KG1 (cell line): ENCODE results near the gene MTFP1.
"Not testable (repeated sequence)": the region's sequence is repeated elsewhere in the genome, so short reads cannot be mapped to it uniquely, and the experiment has no call there.

ENCODE experiments used
- DNase-seq: peaks from one replicate; lab custom pipeline; 2025; lab: John Stamatoyannopoulos, UW

Gene MTFP1

GRCh38 chr22:30426388-30427353 lies 1.1 kb downstream of the MTFP1 start:
- DNase-seq: peak; percentile 87

GRCh38 chr22:30427871-30428270 lies 2.3 kb downstream of the MTFP1 start:
- DNase-seq: no peak

- DNase-seq: no peak
These were observed 4.3 kb downstream of the MTFP1 start for GRCh38 chr22:30429887-30430286.

GRCh38 chr22:30430933-30431332 lies 5.4 kb downstream of the MTFP1 start:
- DNase-seq: no peak

GRCh38 chr22:30432096-30432495 lies 6.5 kb downstream of the MTFP1 start:
- no peak for DNase-seq

- no peak for DNase-seq
These were observed 7.0 kb downstream of the MTFP1 start for GRCh38 chr22:30432520-30432919.

- DNase-seq: no peak
These were observed 7.7 kb downstream of the MTFP1 start for GRCh38 chr22:30433227-30433626.

GRCh38 chr22:30433773-30434172 lies 8.2 kb downstream of the MTFP1 start:
- no peak for DNase-seq

GRCh38 chr22:30434843-30435242 lies 9.3 kb downstream of the MTFP1 start:
- DNase-seq: no peak

- peak; percentile 49 for DNase-seq
These were observed 10.1 kb downstream of the MTFP1 start for GRCh38 chr22:30435674-30436126.

- DNase-seq: no peak
These were observed 10.6 kb downstream of the MTFP1 start for GRCh38 chr22:30436196-30436595.

- DNase-seq: no peak
These were observed 13.0 kb downstream of the MTFP1 start for GRCh38 chr22:30438559-30438958.

GRCh38 chr22:30439226-30439625 lies 13.7 kb downstream of the MTFP1 start:
- DNase-seq: no peak

GRCh38 chr22:30439836-30440235 lies 14.3 kb downstream of the MTFP1 start:
- no peak for DNase-seq

GRCh38 chr22:30441088-30441487 lies 15.5 kb downstream of the MTFP1 start:
- no peak for DNase-seq

GRCh38 chr22:30444632-30445437 lies 19.3 kb downstream of the MTFP1 start:
- peak; percentile 6 for DNase-seq

- DNase-seq: no peak
These were observed 20.0 kb downstream of the MTFP1 start for GRCh38 chr22:30445438-30446145.

- no peak for DNase-seq
These were observed 22.1 kb downstream of the MTFP1 start for GRCh38 chr22:30447656-30448055.

GRCh38 chr22:30451488-30451887 lies 25.9 kb downstream of the MTFP1 start:
- DNase-seq: not testable (repeated sequence)

- no peak for DNase-seq
These were observed 27.3 kb downstream of the MTFP1 start for GRCh38 chr22:30452861-30453260.

GRCh38 chr22:30453731-30454510 lies 28.4 kb downstream of the MTFP1 start:
- peak; percentile 13 for DNase-seq
